Measurements from ENCODE around the gene SCFD1.

Gene SCFD1

GRCh38 chr14:30767624-30768023, 145.5 kb downstream of the SCFD1 start:
- Histone ChIP-seq H3K4me3 (ENCODE audit: low read depth, low read length) (no peak overlapping the region), H3K4me2 (ENCODE audit: low read length) (no peak overlapping the region), H3K9ac (no peak overlapping the region), H3K36me3 (ENCODE audit: control insufficient read depth, insufficient read depth, low read length) (no peaks in the 10 kb centered on the region), H3K4me1 (peaks cover 6% of the 10 kb centered on the region), H2AFZ (no peak overlapping the region), H3K9me3 (ENCODE audit: control insufficient read depth, low read length) (no peaks in the 10 kb centered on the region), H3K79me2 (no peaks in the 10 kb centered on the region), H3K27ac (no peak overlapping the region), H3K27me3 (ENCODE audit: control insufficient read depth, insufficient read depth, low read length) (no peaks in the 10 kb centered on the region)
- TF ChIP-seq CTCF (IDR thresholded peaks at IDR 0.05): no peak

GRCh38 chr14:30768791-30769190, 146.7 kb downstream of the SCFD1 start:
- no peak overlapping the region for H3K4me3 ChIP-seq (ENCODE audit: low read depth, low read length)
- H3K27ac ChIP-seq: no peak overlapping the region
- no peak overlapping the region for H3K9ac ChIP-seq
- no peaks in the 10 kb centered on the region for H3K9me3 ChIP-seq (ENCODE audit: control insufficient read depth, low read length)
- H3K27me3 ChIP-seq (ENCODE audit: control insufficient read depth, insufficient read depth, low read length): no peaks in the 10 kb centered on the region
- TF ChIP-seq CTCF (IDR thresholded peaks at IDR 0.05): no peak
- H3K36me3 ChIP-seq (ENCODE audit: control insufficient read depth, insufficient read depth, low read length): no peaks in the 10 kb centered on the region
- no peak overlapping the region for H3K4me2 ChIP-seq (ENCODE audit: low read length)
- H3K79me2 ChIP-seq: no peaks in the 10 kb centered on the region
- peaks cover 6% of the 10 kb centered on the region for H3K4me1 ChIP-seq
- H2AFZ ChIP-seq: no peak overlapping the region

GRCh38 chr14:30770376-30770775, 148.3 kb downstream of the SCFD1 start:
- Histone ChIP-seq H3K36me3 (ENCODE audit: control insufficient read depth, insufficient read depth, low read length) (no peaks in the 10 kb centered on the region), H3K27ac (no peak overlapping the region), H3K9me3 (ENCODE audit: control insufficient read depth, low read length) (no peaks in the 10 kb centered on the region), H3K9ac (no peak overlapping the region), H3K4me3 (ENCODE audit: low read depth, low read length) (no peak overlapping the region), H3K27me3 (ENCODE audit: control insufficient read depth, insufficient read depth, low read length) (no peaks in the 10 kb centered on the region), H3K4me2 (ENCODE audit: low read length) (no peak overlapping the region), H2AFZ (no peak overlapping the region), H3K79me2 (no peaks in the 10 kb centered on the region), H3K4me1 (peaks cover 6% of the 10 kb centered on the region)
- TF ChIP-seq CTCF (IDR thresholded peaks at IDR 0.05): no peak

- Histone ChIP-seq H3K27ac (no peak overlapping the region), H3K9ac (no peak overlapping the region), H3K27me3 (ENCODE audit: control insufficient read depth, insufficient read depth, low read length) (no peaks in the 10 kb centered on the region), H3K9me3 (ENCODE audit: control insufficient read depth, low read length) (no peaks in the 10 kb centered on the region), H3K4me3 (ENCODE audit: low read depth, low read length) (no peak overlapping the region), H3K79me2 (no peaks in the 10 kb centered on the region), H2AFZ (no peak overlapping the region), H3K4me2 (ENCODE audit: low read length) (no peak overlapping the region), H3K4me1 (peaks cover 6% of the 10 kb centered on the region), H3K36me3 (ENCODE audit: control insufficient read depth, insufficient read depth, low read length) (no peaks in the 10 kb centered on the region)
- TF ChIP-seq CTCF (IDR thresholded peaks at IDR 0.05): no peak
These were observed 149.5 kb downstream of the SCFD1 start for GRCh38 chr14:30771595-30771994.

- Histone ChIP-seq H3K36me3 (ENCODE audit: control insufficient read depth, insufficient read depth, low read length) (no peaks in the 10 kb centered on the region), H3K79me2 (no peaks in the 10 kb centered on the region), H3K9me3 (ENCODE audit: control insufficient read depth, low read length) (no peaks in the 10 kb centered on the region)
These were observed 157.1 kb downstream of the SCFD1 start for GRCh38 chr14:30779210-30779609.

More at GRCh38 chr14:30779210-30779609, 157.1 kb downstream of the SCFD1 start:
- no peak for TF ChIP-seq CTCF (IDR thresholded peaks at IDR 0.05)
- Histone ChIP-seq H3K4me3 (ENCODE audit: low read depth, low read length) (no peak overlapping the region), H3K27ac (no peak overlapping the region), H3K27me3 (ENCODE audit: control insufficient read depth, insufficient read depth, low read length) (no peaks in the 10 kb centered on the region), H3K9ac (no peak overlapping the region), H2AFZ (no peak overlapping the region), H3K4me2 (ENCODE audit: low read length) (no peak overlapping the region), H3K4me1 (no peaks in the 10 kb centered on the region)

All from parathyroid adenoma (tissue), 2 donors.